ENCODE results near the gene ZFPL1. TPM values are rescaled to one million over a fixed set of nuclear protein-coding genes. Genes with fewer than 3 reads are reported as not detected.

ZFPL1 gene
- polyA plus RNA-seq, 1 donor = 35.8 TPM

DNA sequence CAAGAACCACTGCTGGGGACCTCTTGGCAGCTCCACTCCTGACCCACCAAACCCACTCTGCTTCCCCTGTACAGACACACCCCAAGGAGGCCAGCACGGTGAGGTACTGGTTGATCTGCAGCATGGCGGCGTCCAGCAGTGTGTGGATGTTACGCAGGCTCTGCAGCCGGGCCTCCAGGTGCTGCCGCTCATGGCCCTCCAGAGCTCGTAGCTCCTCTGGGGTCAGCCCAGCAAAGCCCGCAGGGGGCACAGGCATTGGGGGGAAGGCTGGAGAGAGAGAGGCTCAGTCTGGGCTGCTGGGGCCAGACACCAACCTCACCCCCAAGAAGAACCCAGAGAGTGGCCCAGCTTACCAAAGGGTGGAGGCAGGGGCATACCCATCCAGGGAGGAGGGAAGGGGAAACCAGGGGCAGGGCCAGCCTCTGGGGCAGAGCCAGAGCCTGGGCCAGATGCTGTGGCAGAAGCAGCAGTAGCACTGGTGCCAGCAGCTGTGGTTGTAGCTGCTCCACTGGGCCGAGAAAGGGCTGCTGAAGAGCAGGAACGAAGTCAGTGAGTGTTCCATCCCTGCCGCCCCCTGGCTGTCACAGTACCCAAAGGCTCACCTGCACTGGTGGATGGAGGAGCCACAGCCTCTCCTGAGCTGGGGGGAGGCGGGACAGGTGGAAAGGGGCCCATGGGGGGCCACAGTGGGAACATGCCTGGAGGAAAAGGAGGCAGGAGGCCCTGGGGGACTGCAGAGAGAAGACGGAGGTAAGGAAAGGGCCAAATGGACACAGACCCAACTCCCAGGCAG lies 45.8 kb downstream of the ZFPL1 start:
- no peaks in the 10 kb centered on the region for H3K9me3 ChIP-seq (ENCODE audit: control insufficient read depth, low read depth, low read length)
- H3K36me3 ChIP-seq (ENCODE audit: control insufficient read depth, insufficient read depth, low read length) = peaks cover 81% of the 10 kb centered on the region
- H3K4me3 ChIP-seq (ENCODE audit: low read length) = no peak overlapping the region
- H3K4me1 ChIP-seq (ENCODE audit: control insufficient read depth, insufficient read depth, low read length) = peaks cover 14% of the 10 kb centered on the region
- no CpG with 5 or more reads among the region's 13 CpGs for WGBS (ENCODE audit: insufficient coverage, low lambda C conversion rate)
- H3K27me3 ChIP-seq (ENCODE audit: control insufficient read depth, insufficient read depth, low read length) = no peaks in the 10 kb centered on the region
- no peak overlapping the region for H3K27ac ChIP-seq (ENCODE audit: low read length)
- DNase-seq = no peak

DNA sequence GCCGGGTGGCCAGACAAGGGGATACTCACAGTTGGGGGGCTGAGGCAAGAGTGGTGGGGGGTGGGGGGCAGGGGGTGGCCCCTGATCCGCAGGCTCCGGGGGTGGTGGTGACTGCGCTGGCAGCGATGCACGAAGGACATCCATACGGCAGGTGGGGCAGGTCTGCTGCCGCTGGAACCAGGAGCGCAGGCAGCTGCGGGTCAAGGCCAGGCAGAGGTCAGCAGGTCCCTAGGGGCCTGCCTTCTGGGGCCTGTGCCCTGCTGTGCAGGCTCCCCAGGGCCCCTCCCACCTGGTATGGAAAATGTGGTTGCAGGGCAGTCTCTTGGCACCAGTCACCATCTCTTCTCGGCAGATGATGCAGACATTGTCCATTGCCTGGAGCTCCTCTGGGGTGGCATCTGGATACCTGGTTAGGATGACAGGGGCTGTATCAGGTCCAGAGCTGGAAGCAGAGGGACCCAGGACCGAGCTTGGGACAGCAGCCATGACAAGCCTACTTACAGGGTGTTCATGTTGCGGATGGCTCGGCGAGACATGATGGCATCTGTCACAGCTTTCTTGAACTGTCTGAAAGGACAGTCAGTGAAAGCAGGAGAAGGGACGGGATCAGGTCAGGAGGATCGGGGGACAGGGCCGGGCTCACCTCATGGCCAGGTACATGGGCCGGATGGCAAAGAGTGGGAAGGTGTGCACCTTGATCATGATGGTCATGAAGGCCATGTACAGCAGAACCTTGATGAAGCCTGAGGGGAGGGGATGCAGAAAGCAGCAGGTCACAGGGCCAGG lies 46.8 kb downstream of the ZFPL1 start:
- no peaks in the 10 kb centered on the region for H3K9me3 ChIP-seq (ENCODE audit: control insufficient read depth, low read depth, low read length)
- no peak overlapping the region for H3K4me3 ChIP-seq (ENCODE audit: low read length)
- peaks cover 17% of the 10 kb centered on the region for H3K4me1 ChIP-seq (ENCODE audit: control insufficient read depth, insufficient read depth, low read length)
- no peak overlapping the region for H3K27ac ChIP-seq (ENCODE audit: low read length)
- no CpG with 5 or more reads among the region's 19 CpGs for WGBS (ENCODE audit: insufficient coverage, low lambda C conversion rate)
- H3K27me3 ChIP-seq (ENCODE audit: control insufficient read depth, insufficient read depth, low read length) = no peaks in the 10 kb centered on the region
- H3K36me3 ChIP-seq (ENCODE audit: control insufficient read depth, insufficient read depth, low read length) = peaks cover 71% of the 10 kb centered on the region
- DNase-seq = no peak

DNA sequence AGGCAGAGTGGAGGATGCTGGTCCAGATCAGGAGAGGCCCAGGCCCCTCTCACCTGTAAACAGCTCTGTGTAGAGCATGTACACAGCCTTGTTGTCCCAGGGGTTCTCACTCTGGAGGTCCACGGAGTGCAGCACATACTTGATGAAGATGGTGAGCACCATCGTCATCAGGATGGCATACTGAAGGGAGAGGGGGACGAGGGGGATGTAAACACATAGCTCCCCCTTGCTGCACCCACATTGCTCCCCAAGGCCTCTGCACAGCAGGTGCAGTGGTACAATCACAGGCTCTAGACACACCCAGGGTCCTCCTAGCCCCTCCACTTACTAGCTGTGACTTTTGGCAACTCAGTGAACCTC lies 47.4 kb downstream of the ZFPL1 start:
- Histone ChIP-seq H3K27ac (ENCODE audit: low read length) (no peak overlapping the region), H3K36me3 (ENCODE audit: control insufficient read depth, insufficient read depth, low read length) (peaks cover 66% of the 10 kb centered on the region), H3K9me3 (ENCODE audit: control insufficient read depth, low read depth, low read length) (no peaks in the 10 kb centered on the region), H3K4me1 (ENCODE audit: control insufficient read depth, insufficient read depth, low read length) (peaks cover 22% of the 10 kb centered on the region), H3K4me3 (ENCODE audit: low read length) (no peak overlapping the region), H3K27me3 (ENCODE audit: control insufficient read depth, insufficient read depth, low read length) (no peaks in the 10 kb centered on the region)
- WGBS (ENCODE audit: insufficient coverage, low lambda C conversion rate) = no CpG with 5 or more reads among the region's 3 CpGs
- DNase-seq = no peak

DNA sequence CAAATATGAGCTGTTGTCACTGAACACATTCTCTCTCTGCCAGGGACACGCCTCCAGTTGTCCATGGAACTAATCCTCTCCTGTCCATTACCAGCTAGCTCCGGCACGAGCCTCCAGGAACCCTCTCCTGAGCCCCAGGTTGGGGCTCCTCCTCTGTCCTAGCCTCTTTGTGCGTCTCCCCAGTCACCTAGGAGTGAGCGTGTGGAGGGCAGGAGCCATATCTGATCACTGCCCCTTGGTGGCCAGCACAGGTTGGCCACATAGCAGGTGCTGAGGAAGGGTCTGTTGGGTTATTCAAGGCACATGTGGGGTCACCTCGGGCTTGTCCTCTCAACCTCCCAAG lies 47.8 kb downstream of the ZFPL1 start:
- DNase-seq = no peak
- Histone ChIP-seq H3K36me3 (ENCODE audit: control insufficient read depth, insufficient read depth, low read length) (peaks cover 61% of the 10 kb centered on the region), H3K27ac (ENCODE audit: low read length) (no peak overlapping the region), H3K4me3 (ENCODE audit: low read length) (no peak overlapping the region), H3K27me3 (ENCODE audit: control insufficient read depth, insufficient read depth, low read length) (no peaks in the 10 kb centered on the region), H3K4me1 (ENCODE audit: control insufficient read depth, insufficient read depth, low read length) (peaks cover 22% of the 10 kb centered on the region), H3K9me3 (ENCODE audit: control insufficient read depth, low read depth, low read length) (no peaks in the 10 kb centered on the region)
- no CpG with 5 or more reads among the region's 6 CpGs for WGBS (ENCODE audit: insufficient coverage, low lambda C conversion rate)

DNA sequence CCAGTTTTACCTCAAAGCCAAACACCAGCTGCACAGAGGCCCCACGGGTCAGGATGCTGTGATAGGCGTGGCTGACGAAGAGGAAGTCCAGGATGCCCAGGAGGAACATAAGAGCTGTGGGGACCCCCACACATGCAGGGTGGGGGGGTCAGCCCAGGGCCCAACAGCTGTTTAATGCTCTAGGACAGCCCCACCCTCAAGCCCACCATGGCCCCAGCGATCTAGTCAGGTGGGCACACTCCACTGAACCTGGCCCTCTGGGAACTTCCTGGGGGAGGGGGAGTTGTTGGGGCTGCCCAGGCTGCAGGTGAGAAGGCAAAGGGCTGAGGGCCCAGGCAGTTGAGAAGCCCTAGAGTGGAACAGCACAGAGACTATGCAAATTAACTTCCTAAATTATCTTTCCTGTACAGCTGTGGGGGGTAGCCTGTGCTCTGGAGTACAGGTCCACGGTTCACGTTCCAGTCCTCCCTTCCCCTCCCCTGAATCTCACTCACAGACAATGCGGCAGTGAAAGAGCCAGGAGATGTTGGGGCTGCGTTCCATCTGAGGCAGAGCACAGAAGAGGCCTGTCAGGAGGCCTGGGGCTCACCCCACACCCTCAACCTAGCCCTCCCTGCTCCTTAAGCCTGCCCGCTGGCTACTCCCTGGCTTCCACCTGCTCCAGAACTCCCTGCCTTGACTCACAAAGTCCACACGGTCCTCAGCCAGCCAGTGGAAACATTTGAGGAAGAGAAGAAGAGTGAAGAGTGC lies 48.4 kb downstream of the ZFPL1 start:
- H3K4me3 ChIP-seq (ENCODE audit: low read length) = no peak overlapping the region
- WGBS (ENCODE audit: insufficient coverage, low lambda C conversion rate) = no CpG with 5 or more reads among the region's 10 CpGs

DNA sequence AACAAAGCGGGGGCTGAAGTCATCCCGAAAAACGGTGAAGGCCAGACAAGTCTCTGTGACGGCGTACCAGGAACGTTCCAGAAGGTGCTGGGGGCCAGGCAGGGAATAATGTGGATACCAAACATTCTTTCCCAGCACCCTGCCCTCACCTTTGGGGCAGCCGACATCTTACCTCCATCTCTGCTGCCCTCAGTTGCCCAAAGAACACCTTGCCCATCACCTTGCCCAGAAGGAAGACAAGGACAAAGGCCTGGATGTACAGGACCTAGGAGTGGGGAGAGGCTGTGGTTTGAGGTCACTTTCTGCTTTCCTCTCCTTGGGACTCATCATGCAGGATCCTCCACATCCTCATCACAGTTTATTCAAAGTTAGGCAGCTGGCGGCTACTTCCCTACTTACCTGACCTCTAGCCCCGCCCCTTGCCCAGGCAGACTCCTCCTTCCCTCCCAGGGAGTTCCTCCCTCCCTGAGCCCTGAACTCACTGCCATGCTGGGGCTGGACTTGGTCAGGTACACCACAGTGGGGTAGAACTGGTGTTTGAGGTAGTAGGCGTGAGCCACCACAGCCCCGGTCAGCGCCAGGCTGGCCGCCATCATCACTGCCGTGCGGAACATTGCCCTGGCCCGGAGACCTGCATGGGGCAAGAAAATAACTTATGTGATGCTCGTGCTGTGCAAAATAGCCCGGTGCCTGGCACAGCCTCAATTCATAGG lies 49.1 kb downstream of the ZFPL1 start:
- 94% methylated on average over 3 of the region's 18 CpGs for WGBS (ENCODE audit: insufficient coverage, low lambda C conversion rate)

More for the DNA sequence above, 48.4 kb downstream of the ZFPL1 start:
- no peak for DNase-seq
- Histone ChIP-seq H3K36me3 (ENCODE audit: control insufficient read depth, insufficient read depth, low read length) (peaks cover 55% of the 10 kb centered on the region), H3K9me3 (ENCODE audit: control insufficient read depth, low read depth, low read length) (no peaks in the 10 kb centered on the region), H3K4me1 (ENCODE audit: control insufficient read depth, insufficient read depth, low read length) (peaks cover 22% of the 10 kb centered on the region), H3K27me3 (ENCODE audit: control insufficient read depth, insufficient read depth, low read length) (no peaks in the 10 kb centered on the region), H3K27ac (ENCODE audit: low read length) (no peak overlapping the region)

DNA sequence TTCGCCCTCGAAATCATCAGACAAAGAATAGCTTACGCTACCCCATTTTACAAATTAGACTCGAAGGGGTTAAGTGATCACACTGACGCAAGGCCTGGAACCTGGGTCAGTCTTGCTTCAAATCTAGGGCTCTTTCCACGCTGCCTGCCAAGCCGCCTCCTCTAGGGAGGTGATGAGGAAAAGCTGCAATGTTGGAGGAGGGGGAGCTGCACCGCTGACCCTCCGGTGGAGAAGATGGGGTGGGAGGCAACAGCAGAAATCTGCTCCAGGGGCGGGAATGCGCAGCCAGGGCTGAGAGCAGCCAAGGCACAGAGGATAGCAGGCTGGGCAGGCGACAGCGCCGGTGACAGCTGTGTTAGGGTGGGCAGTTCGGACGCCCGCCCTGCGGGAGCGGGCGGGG lies 49.7 kb downstream of the ZFPL1 start:
- Histone ChIP-seq H3K4me1 (ENCODE audit: control insufficient read depth, insufficient read depth, low read length) (peaks cover 22% of the 10 kb centered on the region), H3K9me3 (ENCODE audit: control insufficient read depth, low read depth, low read length) (no peaks in the 10 kb centered on the region), H3K27me3 (ENCODE audit: control insufficient read depth, insufficient read depth, low read length) (no peaks in the 10 kb centered on the region), H3K4me3 (ENCODE audit: low read length) (peak overlapping the region; percentile 99), H3K27ac (ENCODE audit: low read length) (peak overlapping the region; percentile 96), H3K36me3 (ENCODE audit: control insufficient read depth, insufficient read depth, low read length) (peaks cover 43% of the 10 kb centered on the region)
- whole genome bisulfite sequencing (ENCODE audit: insufficient coverage, low lambda C conversion rate) = no CpG with 5 or more reads among the region's 20 CpGs
- no peak for DNase-seq

More for the DNA sequence above, 49.1 kb downstream of the ZFPL1 start:
- peak overlapping the region; percentile 96 for H3K27ac ChIP-seq (ENCODE audit: low read length)
- DNase-seq = peak; percentile 54 to 76
- peaks cover 48% of the 10 kb centered on the region for H3K36me3 ChIP-seq (ENCODE audit: control insufficient read depth, insufficient read depth, low read length)
- H3K9me3 ChIP-seq (ENCODE audit: control insufficient read depth, low read depth, low read length) = no peaks in the 10 kb centered on the region
- H3K27me3 ChIP-seq (ENCODE audit: control insufficient read depth, insufficient read depth, low read length) = no peaks in the 10 kb centered on the region
- H3K4me3 ChIP-seq (ENCODE audit: low read length) = peak overlapping the region; percentile 99
- peaks cover 22% of the 10 kb centered on the region for H3K4me1 ChIP-seq (ENCODE audit: control insufficient read depth, insufficient read depth, low read length)

DNA sequence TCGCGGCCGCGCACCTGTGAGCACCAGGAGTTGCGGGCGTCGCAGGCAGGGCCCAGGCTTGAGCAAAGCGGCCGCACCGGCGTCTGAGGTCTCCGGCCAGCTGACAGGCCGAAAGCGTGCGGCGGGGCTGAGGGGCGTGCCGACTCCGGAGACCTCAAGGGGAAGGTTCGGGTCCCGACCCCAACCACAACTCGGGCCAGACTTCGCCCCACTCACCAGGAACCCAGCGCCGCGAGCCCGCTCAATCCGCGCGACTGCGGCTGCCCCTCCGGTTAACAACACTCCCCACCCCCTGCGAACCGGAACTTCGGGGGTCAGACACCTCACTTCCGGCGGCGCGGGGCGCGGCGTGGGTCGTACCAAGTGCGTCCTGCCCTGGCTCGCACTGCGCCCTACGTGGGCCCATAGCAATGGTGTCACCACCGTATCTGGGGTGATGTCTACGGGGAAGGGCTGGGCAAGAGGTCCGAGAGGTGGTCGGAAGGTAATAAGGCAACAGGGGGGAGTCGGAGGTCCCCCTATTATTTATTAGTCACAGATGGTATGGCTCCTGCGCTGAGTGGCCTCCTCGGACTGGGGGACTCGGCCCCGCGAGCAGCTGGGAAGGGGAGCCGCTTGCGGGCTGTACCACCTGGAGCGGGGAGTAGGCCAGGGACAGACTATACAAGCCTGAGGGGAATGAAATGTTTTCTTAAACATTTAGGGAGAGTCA lies 50.4 kb downstream of the ZFPL1 start, which contains the start of gene SYVN1:
Gene SYVN1, minus strand, starts transcription at position 280 of the 712 bp plus-strand sequence. CDS start 918 bp downstream, outside the sequence.
- H3K36me3 ChIP-seq (ENCODE audit: control insufficient read depth, insufficient read depth, low read length) = peaks cover 36% of the 10 kb centered on the region
- no peaks in the 10 kb centered on the region for H3K27me3 ChIP-seq (ENCODE audit: control insufficient read depth, insufficient read depth, low read length)
- H3K4me1 ChIP-seq (ENCODE audit: control insufficient read depth, insufficient read depth, low read length) = peaks cover 22% of the 10 kb centered on the region
- H3K9me3 ChIP-seq (ENCODE audit: control insufficient read depth, low read depth, low read length) = no peaks in the 10 kb centered on the region
- peak; percentile 88 to 98 for DNase-seq
- H3K27ac ChIP-seq (ENCODE audit: low read length) = peak within 1 kb of the TSS; percentile 96
- H3K4me3 ChIP-seq (ENCODE audit: low read length) = peak within 1 kb of the TSS; percentile 99
- WGBS (ENCODE audit: insufficient coverage, low lambda C conversion rate) = no CpG with 5 or more reads among the region's 60 CpGs

DNA sequence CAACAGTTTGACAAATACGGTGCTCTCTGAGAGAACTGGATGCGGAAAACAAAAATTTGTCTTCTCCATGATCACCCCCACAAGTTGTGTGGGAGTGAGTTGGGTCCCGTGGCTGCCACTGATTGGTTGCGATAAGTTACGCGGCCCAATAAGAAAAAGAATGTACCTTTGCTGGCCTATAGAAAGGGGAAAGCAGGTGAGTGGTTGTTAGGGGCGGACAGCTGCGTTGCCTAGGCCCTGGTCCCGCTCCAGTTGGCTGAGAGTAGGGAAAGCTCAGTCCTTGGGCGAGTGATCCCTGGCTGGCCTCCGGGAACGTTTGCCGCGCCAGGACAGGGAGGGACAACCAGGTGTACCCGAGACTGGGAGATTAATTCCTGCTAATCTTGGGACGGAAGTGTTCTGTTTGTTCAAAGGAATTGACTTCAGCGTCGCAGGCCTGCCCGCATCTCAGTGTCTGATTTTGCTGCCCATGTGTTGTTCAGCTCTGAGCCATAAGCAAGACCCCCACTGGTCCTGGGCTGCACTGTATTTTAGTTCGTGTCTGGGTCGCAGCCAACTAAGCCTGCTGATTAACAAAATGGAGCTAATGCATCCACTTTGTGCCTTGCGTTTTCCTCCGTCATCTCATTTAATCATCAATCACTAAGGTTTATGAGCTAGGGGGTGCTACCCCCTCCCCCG lies 51.1 kb downstream of the ZFPL1 start:
- no peaks in the 10 kb centered on the region for H3K27me3 ChIP-seq (ENCODE audit: control insufficient read depth, insufficient read depth, low read length)
- H3K27ac ChIP-seq (ENCODE audit: low read length) = peak overlapping the region; percentile 96
- peaks cover 29% of the 10 kb centered on the region for H3K36me3 ChIP-seq (ENCODE audit: control insufficient read depth, insufficient read depth, low read length)
- peak overlapping the region; percentile 99 for H3K4me3 ChIP-seq (ENCODE audit: low read length)
- H3K4me1 ChIP-seq (ENCODE audit: control insufficient read depth, insufficient read depth, low read length) = peaks cover 22% of the 10 kb centered on the region
- no peaks in the 10 kb centered on the region for H3K9me3 ChIP-seq (ENCODE audit: control insufficient read depth, low read depth, low read length)
- WGBS (ENCODE audit: insufficient coverage, low lambda C conversion rate) = no CpG with 5 or more reads among the region's 24 CpGs
- DNase-seq = peak; percentile 97 to 99
